ENCODE data around the gene SPP2.

DNA sequence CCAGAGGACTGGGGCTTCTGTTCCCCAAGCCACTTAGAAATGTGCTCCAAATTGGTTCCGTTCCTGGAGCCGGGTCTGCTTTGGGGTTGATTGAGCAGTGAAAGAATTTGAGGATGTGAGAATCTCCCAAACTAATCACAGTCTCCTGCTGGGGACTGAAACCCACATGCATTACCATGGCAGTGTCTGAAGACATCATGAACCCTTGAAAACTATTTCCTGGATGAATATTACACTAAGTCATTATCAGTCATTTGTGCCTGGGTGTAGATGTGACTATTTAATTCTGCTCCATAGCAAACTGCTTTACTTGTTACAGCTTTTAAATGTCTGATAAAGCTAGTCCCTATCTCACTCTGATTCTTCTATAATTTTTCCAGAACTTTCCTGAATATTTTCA is 27.6 kb downstream of the SPP2 start:
- TF ChIP-seq, protein P1, sequence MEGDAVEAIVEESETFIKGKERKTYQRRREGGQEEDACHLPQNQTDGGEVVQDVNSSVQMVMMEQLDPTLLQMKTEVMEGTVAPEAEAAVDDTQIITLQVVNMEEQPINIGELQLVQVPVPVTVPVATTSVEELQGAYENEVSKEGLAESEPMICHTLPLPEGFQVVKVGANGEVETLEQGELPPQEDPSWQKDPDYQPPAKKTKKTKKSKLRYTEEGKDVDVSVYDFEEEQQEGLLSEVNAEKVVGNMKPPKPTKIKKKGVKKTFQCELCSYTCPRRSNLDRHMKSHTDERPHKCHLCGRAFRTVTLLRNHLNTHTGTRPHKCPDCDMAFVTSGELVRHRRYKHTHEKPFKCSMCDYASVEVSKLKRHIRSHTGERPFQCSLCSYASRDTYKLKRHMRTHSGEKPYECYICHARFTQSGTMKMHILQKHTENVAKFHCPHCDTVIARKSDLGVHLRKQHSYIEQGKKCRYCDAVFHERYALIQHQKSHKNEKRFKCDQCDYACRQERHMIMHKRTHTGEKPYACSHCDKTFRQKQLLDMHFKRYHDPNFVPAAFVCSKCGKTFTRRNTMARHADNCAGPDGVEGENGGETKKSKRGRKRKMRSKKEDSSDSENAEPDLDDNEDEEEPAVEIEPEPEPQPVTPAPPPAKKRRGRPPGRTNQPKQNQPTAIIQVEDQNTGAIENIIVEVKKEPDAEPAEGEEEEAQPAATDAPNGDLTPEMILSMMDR (IDR thresholded peaks at IDR 0.05): no peak
- no peak for TF ChIP-seq POLR2A (IDR thresholded peaks at IDR 0.05)
